BE2C (cell line): ENCODE data around the gene HNRNPK.

Experiments used
- DNase-seq: peaks from one replicate; pipeline ENCODE4 v3.0.0-alpha.2; 2020
- H3K27me3 ChIP-seq: fragments of 250-450 bp; sonication (Bioruptor Pico); 2 replicates; pipeline ENCODE4 v1.5.1; 2020; ENCODE audit warnings: mild to moderate bottlenecking
- H3K36me3 ChIP-seq: fragments of 250-450 bp; sonication (Bioruptor Pico); 2 replicates; pipeline ENCODE4 v1.5.1; 2020; ENCODE audit warnings: mild to moderate bottlenecking
- H3K4me1 ChIP-seq: fragments of 250-450 bp; sonication (Bioruptor Pico); 2 replicates; pipeline ENCODE4 v1.5.1; 2020
- H3K4me3 ChIP-seq: 2 replicates; pipeline ENCODE4 v1.5.1; 2011; ENCODE audit warnings: low read depth, low read length
- H3K9me3 ChIP-seq: fragments of 250-450 bp; sonication (Bioruptor Pico); 2 replicates; pipeline ENCODE4 v1.5.1; 2020
- TF ChIP-seq, protein P1 (sequence below): IDR thresholded peaks from 2 replicates; pipeline ENCODE4 v1.5.1; 2012; ENCODE audit warnings: mild to moderate bottlenecking, low read depth, low read length

HNRNPK gene

DNA sequence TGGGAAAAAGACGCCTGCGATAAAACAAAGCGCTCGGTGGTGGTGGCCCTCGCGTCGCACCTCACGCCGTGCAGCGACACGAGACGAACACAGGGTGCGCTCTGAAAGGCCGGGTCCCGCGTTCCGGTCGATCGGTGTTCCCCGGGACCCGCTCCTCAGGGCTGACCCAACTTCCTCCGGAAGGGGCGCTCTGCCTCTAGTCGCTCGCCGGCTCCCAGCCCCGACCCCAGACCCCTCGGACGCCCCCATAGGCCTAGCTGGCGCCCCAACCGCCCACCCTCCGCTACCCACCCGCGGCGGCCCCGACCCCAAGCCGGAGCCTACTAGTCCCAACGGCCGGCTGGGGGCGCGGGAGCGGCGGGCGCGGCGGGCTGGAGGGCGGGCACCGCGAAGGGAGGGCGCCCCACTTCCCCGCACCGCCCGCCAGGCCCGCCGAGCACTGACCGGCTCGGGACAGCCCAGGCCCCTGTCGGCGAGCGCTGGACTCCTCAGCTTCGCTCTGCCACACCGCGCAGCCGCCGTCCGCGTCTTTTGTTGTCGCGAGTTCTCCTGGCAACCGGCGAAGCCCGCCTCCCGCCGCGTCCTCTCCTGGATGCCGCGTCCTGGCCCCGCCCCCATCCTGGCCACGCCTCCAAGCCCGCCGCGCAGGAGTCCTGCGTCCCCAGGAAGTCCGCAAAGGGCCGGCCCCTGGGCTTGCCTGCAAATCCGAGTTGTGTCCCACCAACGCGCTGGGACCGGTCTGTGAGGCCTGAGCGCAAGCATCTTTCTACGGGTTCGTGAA lies 58.9 kb downstream of the HNRNPK start, which contains the start of gene KIF27:
Gene KIF27, minus strand, starts transcription at position 506 of the 781 bp plus-strand sequence. CDS start 5,841 bp downstream, outside the sequence.
- H3K36me3 ChIP-seq = no peaks in the 10 kb centered on the region
- no peaks in the 10 kb centered on the region for H3K9me3 ChIP-seq
- TF ChIP-seq, protein P1, sequence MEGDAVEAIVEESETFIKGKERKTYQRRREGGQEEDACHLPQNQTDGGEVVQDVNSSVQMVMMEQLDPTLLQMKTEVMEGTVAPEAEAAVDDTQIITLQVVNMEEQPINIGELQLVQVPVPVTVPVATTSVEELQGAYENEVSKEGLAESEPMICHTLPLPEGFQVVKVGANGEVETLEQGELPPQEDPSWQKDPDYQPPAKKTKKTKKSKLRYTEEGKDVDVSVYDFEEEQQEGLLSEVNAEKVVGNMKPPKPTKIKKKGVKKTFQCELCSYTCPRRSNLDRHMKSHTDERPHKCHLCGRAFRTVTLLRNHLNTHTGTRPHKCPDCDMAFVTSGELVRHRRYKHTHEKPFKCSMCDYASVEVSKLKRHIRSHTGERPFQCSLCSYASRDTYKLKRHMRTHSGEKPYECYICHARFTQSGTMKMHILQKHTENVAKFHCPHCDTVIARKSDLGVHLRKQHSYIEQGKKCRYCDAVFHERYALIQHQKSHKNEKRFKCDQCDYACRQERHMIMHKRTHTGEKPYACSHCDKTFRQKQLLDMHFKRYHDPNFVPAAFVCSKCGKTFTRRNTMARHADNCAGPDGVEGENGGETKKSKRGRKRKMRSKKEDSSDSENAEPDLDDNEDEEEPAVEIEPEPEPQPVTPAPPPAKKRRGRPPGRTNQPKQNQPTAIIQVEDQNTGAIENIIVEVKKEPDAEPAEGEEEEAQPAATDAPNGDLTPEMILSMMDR = peak; percentile 17
- peak; percentile 100 for DNase-seq
- peaks cover 3% of the 10 kb centered on the region for H3K4me1 ChIP-seq
- peak within 1 kb of the TSS; percentile 60 for H3K4me3 ChIP-seq
- H3K27me3 ChIP-seq = no peaks in the 10 kb centered on the region

DNA sequence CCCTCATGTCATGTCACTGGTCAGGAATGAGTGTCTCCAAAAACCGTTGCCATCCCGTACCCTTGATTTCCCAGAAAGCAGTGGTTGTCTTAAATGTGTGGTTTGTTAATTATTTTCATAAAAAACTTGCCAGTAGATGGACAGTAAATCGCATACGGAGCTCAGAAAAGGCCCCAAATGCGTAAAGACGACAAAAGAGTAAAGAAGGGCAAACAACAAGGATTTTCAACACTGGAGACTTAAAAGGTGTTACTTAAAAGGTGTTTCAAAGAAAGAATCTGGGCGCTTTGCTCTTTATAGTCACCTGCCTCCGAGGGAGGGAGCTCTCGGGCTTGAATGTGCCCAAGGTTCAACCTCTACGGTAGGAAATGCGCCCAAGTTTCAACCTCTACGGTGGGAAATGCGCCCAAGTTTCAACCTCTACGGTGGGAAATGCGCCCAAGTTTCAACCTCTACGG lies 59.5 kb downstream of the HNRNPK start:
- DNase-seq = no peak
- Histone ChIP-seq H3K4me1 (peaks cover 3% of the 10 kb centered on the region), H3K4me3 (peak overlapping the region; percentile 60), H3K27me3 (no peaks in the 10 kb centered on the region), H3K9me3 (no peaks in the 10 kb centered on the region), H3K36me3 (no peaks in the 10 kb centered on the region)
- TF ChIP-seq, protein P1 = peak; percentile 50

DNA sequence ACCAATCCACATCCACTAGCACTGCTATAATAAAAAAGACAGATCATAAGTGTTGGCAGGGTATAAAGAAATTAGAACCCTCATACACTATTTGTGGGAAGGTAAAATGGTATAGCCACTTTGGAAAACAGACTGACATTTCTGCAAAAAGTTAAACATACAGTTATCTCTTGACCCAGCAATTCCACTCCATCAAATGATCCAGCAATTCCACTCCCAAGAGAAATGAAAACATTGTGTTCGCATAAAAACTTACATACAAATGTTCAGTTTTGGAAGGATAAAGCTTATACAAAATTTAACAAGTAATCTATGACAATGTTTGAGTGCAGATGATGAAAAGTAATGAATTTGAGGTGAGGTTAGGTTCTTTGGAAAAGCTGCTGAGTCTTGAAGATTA lies 60.9 kb downstream of the HNRNPK start:
- Histone ChIP-seq H3K27me3 (no peaks in the 10 kb centered on the region), H3K4me3 (no peak overlapping the region), H3K4me1 (peaks cover 3% of the 10 kb centered on the region), H3K9me3 (no peaks in the 10 kb centered on the region), H3K36me3 (no peaks in the 10 kb centered on the region)
- DNase-seq = no peak
- TF ChIP-seq, protein P1 = no peak
